ENCODE measurements around the gene IL1RAPL1. TPM values are rescaled to one million over a fixed set of nuclear protein-coding genes. Genes with fewer than 3 reads are reported as not detected.

IL1RAPL1 gene
- total and polyA plus RNA-seq, 9 of the 15 experiments (the other 6 are each of a cell fraction or from before 2014, with no cell fraction given): 0.04 to 0.07 (median 0.04) TPM; not detected in 6

DNA sequence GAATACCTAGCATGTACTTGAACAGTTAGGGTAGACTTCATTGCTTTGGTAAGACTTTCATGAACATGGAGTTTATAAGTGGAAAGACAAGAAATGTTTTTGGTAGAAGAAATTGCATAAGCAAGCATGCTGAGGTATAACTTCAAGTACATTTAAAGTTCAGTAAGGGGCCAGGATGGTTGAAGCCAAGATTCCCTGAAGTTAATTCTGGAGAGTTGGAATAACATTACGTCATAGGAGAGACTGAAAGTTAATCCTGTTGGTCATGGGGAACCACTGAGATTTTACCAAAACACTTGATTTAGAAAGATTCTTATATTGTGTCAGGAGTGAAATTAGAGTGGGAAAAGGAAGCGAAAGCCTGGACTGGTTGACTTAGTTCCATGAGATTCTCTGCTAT is 860.6 kb downstream of the IL1RAPL1 start:
- no peak for FAIRE-seq
- in situ Hi-C loops (cut with MboI) (no loop called here), intact Hi-C loops (cut with micrococcal nuclease) (no loop called here)
- Histone ChIP-seq H3K9me3 (replicated peaks; ENCODE audit: control insufficient read depth, insufficient read depth, low read depth, low read length) (no peaks in the 10 kb centered on the region), H3K27me3 (ENCODE audit: control insufficient read depth in 2 of 2, insufficient read depth in 2 of 2, low read length in 2 of 2) (no peaks in the 10 kb centered on the region), H3K9ac (ENCODE audit: insufficient read depth in 1 of 2, low read depth in 2 of 2, low read length in 2 of 2) (no peak overlapping the region), H3K27ac (ENCODE audit: extremely low read depth, low read depth, low read length) (no peak overlapping the region), H3K9me1 (ENCODE audit: control insufficient read depth, insufficient read depth, low read length) (no peaks in the 10 kb centered on the region), H4K20me1 (replicated peaks; ENCODE audit: control insufficient read depth, insufficient read depth, low read length) (no peaks in the 10 kb centered on the region), H3K79me2 (ENCODE audit: control insufficient read depth, insufficient read depth, low read length) (no peaks in the 10 kb centered on the region), H3K4me2 (ENCODE audit: insufficient read depth, low read length) (no peak overlapping the region), H2AFZ (ENCODE audit: low read depth, low read length) (no peak overlapping the region), H3K4me3 (no peak overlapping the region), H3K4me1 (replicated peaks in 1 of 2; ENCODE audit: control insufficient read depth in 2 of 2, insufficient read depth in 2 of 2, low read length in 2 of 2) (no peaks in the 10 kb centered on the region), H3K36me3 (ENCODE audit: control insufficient read depth, insufficient read depth, low read length) (no peaks in the 10 kb centered on the region)
- BruUV-seq (replicated peaks): no TSS peak
- ATAC-seq: no peak
- POLR2A ChIA-PET: no interaction called here
- CTCF ChIA-PET (ENCODE audit: low intra/inter-chr PET ratio): no interaction called here
- DNase-seq (ENCODE audit: extremely low read depth in 1 of 4, low spot score in 3 of 4): no peak
- TF ChIP-seq, protein P1, sequence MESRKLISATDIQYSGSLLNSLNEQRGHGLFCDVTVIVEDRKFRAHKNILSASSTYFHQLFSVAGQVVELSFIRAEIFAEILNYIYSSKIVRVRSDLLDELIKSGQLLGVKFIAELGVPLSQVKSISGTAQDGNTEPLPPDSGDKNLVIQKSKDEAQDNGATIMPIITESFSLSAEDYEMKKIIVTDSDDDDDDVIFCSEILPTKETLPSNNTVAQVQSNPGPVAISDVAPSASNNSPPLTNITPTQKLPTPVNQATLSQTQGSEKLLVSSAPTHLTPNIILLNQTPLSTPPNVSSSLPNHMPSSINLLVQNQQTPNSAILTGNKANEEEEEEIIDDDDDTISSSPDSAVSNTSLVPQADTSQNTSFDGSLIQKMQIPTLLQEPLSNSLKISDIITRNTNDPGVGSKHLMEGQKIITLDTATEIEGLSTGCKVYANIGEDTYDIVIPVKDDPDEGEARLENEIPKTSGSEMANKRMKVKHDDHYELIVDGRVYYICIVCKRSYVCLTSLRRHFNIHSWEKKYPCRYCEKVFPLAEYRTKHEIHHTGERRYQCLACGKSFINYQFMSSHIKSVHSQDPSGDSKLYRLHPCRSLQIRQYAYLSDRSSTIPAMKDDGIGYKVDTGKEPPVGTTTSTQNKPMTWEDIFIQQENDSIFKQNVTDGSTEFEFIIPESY (CRISPR knock-in tag; IDR thresholded peaks at IDR 0.05): no peak
- TF ChIP-seq SMARCA4 (IDR thresholded peaks at IDR 0.05) (no peak), ZFP1 (CRISPR knock-in tag; IDR thresholded peaks at IDR 0.05) (no peak), ZNF316 (IDR thresholded peaks at IDR 0.05) (no peak), HMG20A (CRISPR knock-in tag; conservative IDR thresholded peaks at IDR 0.05) (no peak), SMARCE1 (IDR thresholded peaks at IDR 0.05) (no peak), NR2F6 (CRISPR knock-in tag; IDR thresholded peaks at IDR 0.05) (no peak), SIX5 (IDR thresholded peaks at IDR 0.05; ENCODE audit: borderline replicate concordance in 1 of 2, insufficient read depth in 1 of 2, low read depth in 1 of 2, low read length in 2 of 2) (no peak)
- WGBS (ENCODE audit: insufficient coverage, low coverage, missing lambda C conversion rate): 0% methylated on average over 2 of the region's 2 CpGs

Measured in K562 (cell line).